Adrenal gland (tissue), 12 donors: ENCODE measurements around the gene BCAP29. TPM values are rescaled to one million over a fixed set of nuclear protein-coding genes. Genes with fewer than 3 reads are reported as not detected.

Experiments
- DNase-seq, 7 donors: peaks; one replicate each; pipeline ENCODE4 v3.0.0-alpha.2; 2019 to 2020
- H3K27ac ChIP-seq, 5 donors: fragments of 200-600 bp; sonication (generic) in 4 of 5; 1 replicate in 3 of 5; 2 replicates in 2 of 5; pipeline versions ENCODE4 v1.5.1 to v1.8.0; 2016 to 2020; ENCODE audit warnings: mild to moderate bottlenecking in 1 of 5
- H3K27me3 ChIP-seq: fragments of 200-600 bp; 2 replicates; pipeline ENCODE4 v1.8.0; 2021
- H3K36me3 ChIP-seq, 2 donors: fragments of 200-600 bp; replicated peaks in 1 of 2; 1 replicate in 1 of 2; 2 replicates in 1 of 2; pipeline versions ENCODE4 v1.5.1 to v1.8.0; 2018 to 2022
- H3K4me1 ChIP-seq, 2 donors: fragments of 200-600 bp; replicated peaks in 1 of 2; 1 replicate in 1 of 2; 2 replicates in 1 of 2; pipeline versions ENCODE4 v1.5.1 to v1.8.0; 2018 to 2021
- H3K4me3 ChIP-seq, 4 donors: fragments of 200-600 bp; sonication (generic) in 3 of 4; one replicate each; pipeline ENCODE4 v1.5.1; 2016 to 2018
- H3K9me3 ChIP-seq, 3 donors: fragments of 200-600 bp; sonication (generic) in 1 of 3; replicated peaks in 1 of 3; 1 replicate in 2 of 3; 2 replicates in 1 of 3; pipeline versions ENCODE4 v1.5.1 to v1.8.0; 2016 to 2021
- CTCF ChIP-seq, 6 experiments: fragments of 450-650 bp in 4 of 6; fragments of 200-600 bp in 2 of 6; sonication (generic) in 1 of 6; IDR thresholded peaks; 1 replicate in 5 of 6; 2 replicates in 1 of 6; pipeline versions ENCODE4 v1.5.1 to v1.8.0; 2016 to 2021; ENCODE audit warnings: antibody characterized with exemption in 6 of 6, mild to moderate bottlenecking in 2 of 6, moderate library complexity in 1 of 6
- POLR2A ChIP-seq, 2 donors: fragments of 450-650 bp; IDR thresholded peaks; one replicate each; pipeline ENCODE4 v1.6.1; 2017; ENCODE audit warnings: antibody characterized with exemption in 2 of 2, mild to moderate bottlenecking in 2 of 2, moderate library complexity in 1 of 2
- WGBS, 4 donors: extraction: QIAGEN DNeasy Blood & Tissue Kit in 2 of 4; methylation state at CpG; one replicate each; pipeline versions ENCODE4 v1.1.5 to v1.1.7; 2013 to 2017; 5-methylcytosine and 5-hydroxymethylcytosine counted together
- intact Hi-C, 2 donors: fragments of 100-400 bp; cut with DNase I; formaldehyde crosslinking; loops; one replicate each; pipeline versions ENCODE4 v1.14.1 to v1.15.0; 2022 to 2023
- polyA plus RNA-seq, 3 donors: library from polyadenylated mRNA; stranded (reverse); fragments of 200-250 nt in 2 of 3; fragments of 350-450 nt in 1 of 3; fragmentation: Illumina TruSeq in 1 of 3; extraction: RNeasy Lipid Tissue Mini Kit (QIAGEN cat#74804) in 1 of 3; gene quantifications; one replicate each; pipeline ENCODE4 v1.2.3, GENCODE V29; 2013 to 2014
- total RNA-seq, 9 donors: library from RNA; depleted of rRNA in 4 of 9; stranded (reverse); fragments of >200 nt in 4 of 9; fragments of 120-200 nt in 1 of 9; fragmentation: NEBNext Ultra II Directional in 1 of 9; extraction: Animal tissue kit (Norgen Biotek cat#: 25700) in 1 of 9; gene quantifications; one replicate each; pipeline versions ENCODE4 v1.1.0 to v1.2.4, GENCODE V29; 2013 to 2023
- donor health status: healthy with polysubstance abuse.
- donor health status: Bipolar disorder and iron deficiency.
- donor health status: DM: yes; HTN: yes; CAD: no.
- donor health status: DM: no; HTN: no; CAD: no.
- donor health status: DM: no; HTN: no; CAD: no.
- donor health status: DM: yes; HTN: yes; CAD: no.

Gene BCAP29
- total and polyA plus RNA-seq, 12 donors: 35.0 to 158 (median 51.0) TPM

DNA sequence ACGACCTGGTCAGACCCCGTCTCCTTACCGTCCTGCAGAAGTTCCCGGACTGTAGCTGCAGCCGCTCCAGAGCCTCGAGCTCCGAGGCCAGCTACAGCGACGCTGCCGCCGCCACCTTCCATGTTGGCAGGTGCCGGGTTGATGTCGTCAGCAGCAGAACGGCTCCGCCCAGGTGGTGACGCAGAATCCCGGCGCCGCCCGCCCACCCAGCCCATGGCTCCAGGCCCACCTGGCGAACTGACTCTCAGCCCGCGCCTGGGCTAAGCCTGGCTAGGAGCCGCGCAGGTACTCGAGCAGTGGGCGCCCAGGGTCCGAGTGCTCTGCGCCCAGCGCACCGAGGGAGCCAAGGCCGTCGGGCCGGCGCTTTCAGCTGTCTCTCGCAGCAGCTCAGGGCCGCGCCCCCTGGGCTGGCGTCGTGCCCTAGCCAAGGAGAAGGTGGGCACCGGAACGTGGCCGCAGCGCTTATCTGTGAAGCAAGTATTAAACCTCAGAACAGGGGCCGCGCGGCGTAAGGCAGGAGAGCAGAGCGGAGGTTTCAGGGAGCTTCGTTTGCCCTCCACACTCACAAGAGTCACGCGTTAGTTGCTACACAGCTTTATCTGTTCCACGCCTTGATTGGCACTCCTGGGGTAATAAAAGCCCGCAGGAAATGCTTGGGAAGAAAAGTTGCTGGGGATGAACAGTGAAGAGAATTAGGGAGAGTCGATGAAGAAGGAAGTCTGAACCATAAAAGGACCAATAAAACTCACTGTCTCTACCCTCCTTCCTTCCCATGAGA, 16.1 kb upstream of the BCAP29 start, which contains the start of the genes COG5 and DUS4L:
COG5 (minus strand) TSS at position 146 of the 778 bp plus-strand sequence; CDS start at position 122, 24 bp downstream.
DUS4L (plus strand) TSS at position 197 of the 778 bp plus-strand sequence. CDS start 3,100 bp downstream, outside the sequence.
- Histone ChIP-seq H3K9me3 (no peaks in the 10 kb centered on the region), H3K27ac (peak within 1 kb of the TSS; percentile 45 to 95 (median 94)), H3K4me3 (peak within 1 kb of the TSS; percentile 84 to 98 (median 88)), H3K4me1 (peaks cover 0 to 37% of the 10 kb centered on the region in 2 donors), H3K36me3 (no peaks in the 10 kb centered on the region), H3K27me3 (no peaks in the 10 kb centered on the region)
- no peak for TF ChIP-seq CTCF (IDR thresholded peaks at IDR 0.05)
- TF ChIP-seq POLR2A (IDR thresholded peaks at IDR 0.05): peak; percentile 46 to 74
- intact Hi-C loops: no loop called here
- DNase-seq: peak; percentile 79 to 91 (median 83)
- WGBS, 4 donors: 0 to 1% (median 0%) methylated on average over 9 to 55 of the region's 55 CpGs

DNA sequence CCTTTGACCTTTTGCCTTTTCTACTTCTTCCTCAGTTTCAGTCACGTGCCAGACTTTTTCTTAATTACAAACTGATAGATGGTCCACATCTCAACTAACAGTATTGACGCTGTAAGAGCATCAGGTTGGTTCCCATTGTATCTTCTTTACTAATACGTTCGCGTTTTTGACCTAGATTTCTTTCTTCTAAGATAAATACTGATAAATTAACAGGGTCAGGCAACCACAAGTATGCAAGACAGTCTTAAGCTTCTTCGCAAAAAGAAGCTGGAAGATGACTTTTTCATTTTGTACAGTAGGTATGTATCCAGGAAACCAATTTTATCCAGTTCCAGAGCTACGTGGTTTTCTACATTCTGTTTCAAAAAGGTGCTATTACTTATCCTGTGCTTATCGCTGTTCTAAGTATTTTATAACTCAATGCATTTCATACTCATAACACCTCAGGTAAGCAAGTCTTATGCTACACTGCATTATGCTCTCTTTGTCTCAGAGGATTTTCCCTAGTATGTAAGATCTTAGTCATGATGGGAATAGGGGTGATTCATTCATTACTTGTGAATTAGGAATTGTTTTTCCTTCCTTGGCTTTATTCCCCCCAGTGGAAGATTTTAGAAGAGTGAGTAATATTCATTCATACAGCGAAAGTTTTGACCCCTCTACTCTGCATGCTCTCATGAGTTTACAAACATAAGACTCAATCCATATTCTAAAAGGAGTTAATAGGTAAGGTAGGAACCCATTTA, 15.3 kb upstream of the BCAP29 start:
- peak overlapping the region; percentile 45 to 95 (median 94) for H3K27ac ChIP-seq
- intact Hi-C loops: no loop called here
- WGBS, 4 donors: 41 to 45% (median 42%) methylated on average over 9 of the region's 9 CpGs
- no peaks in the 10 kb centered on the region for H3K27me3 ChIP-seq
- no peaks in the 10 kb centered on the region for H3K9me3 ChIP-seq
- H3K4me3 ChIP-seq: peak overlapping the region; percentile 84 to 98 (median 88)
- no peaks in the 10 kb centered on the region for H3K36me3 ChIP-seq
- no peak for DNase-seq
- H3K4me1 ChIP-seq: peaks cover 0 to 31% of the 10 kb centered on the region in 2 donors
- TF ChIP-seq CTCF (IDR thresholded peaks at IDR 0.05) (no peak), POLR2A (IDR thresholded peaks at IDR 0.05) (no peak)

DNA sequence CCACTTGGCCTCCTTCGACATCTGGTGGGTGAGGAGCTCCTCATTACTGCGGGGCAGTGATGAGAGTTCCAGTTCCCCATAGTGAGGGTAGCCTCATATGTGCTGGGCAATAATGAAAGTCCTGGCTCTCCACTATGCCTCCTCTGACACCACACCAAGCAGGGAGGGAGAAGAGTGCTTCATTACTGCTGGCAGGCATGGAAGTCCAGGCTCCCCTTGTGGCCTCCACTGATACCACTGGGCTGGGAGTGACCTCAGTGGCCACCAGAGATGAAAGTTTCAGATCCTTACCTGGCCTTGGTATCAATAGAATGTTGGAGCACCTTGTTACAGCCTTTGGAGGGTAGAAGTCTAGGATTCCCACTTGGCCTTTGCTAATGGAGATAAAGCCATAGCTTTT, 9.7 kb upstream of the BCAP29 start:
- intact Hi-C loops: no loop called here
- no peaks in the 10 kb centered on the region for H3K27me3 ChIP-seq
- WGBS, 4 donors: 92 to 100% (median 98%) methylated on average over 2 of the region's 2 CpGs
- H3K4me1 ChIP-seq: peaks cover 0 to under 1% of the 10 kb centered on the region in 2 donors
- H3K9me3 ChIP-seq: no peaks in the 10 kb centered on the region
- no peak for TF ChIP-seq CTCF (IDR thresholded peaks at IDR 0.05)
- H3K27ac ChIP-seq: no peak overlapping the region
- no peaks in the 10 kb centered on the region for H3K36me3 ChIP-seq
- H3K4me3 ChIP-seq: no peak overlapping the region
- DNase-seq: no peak

DNA sequence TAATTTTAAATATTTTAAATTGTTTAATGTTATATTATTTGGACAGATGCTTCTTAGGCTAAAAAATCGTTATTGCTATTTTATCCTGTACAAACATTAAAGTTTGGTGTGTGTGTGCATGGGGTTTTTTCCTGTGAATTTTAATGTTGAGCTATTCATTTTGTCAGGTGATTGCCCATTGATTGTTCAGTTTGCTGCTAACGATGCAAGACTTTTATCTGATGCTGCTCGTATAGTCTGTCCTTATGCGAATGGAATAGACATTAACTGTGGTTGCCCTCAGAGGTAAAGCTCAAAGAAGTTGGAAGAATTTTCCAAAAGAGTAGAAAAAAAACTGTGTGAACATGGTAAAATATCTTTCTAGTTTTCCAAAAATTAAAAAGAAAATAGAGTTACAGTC, 6.5 kb upstream of the BCAP29 start:
- Histone ChIP-seq H3K9me3 (no peaks in the 10 kb centered on the region), H3K4me3 (no peak overlapping the region), H3K27ac (no peak overlapping the region), H3K27me3 (no peaks in the 10 kb centered on the region), H3K4me1 (no peaks in the 10 kb centered on the region), H3K36me3 (no peaks in the 10 kb centered on the region)
- no peak for TF ChIP-seq CTCF (IDR thresholded peaks at IDR 0.05)
- TF ChIP-seq POLR2A (IDR thresholded peaks at IDR 0.05): no peak
- DNase-seq: no peak
- 86 to 93% (median 91%) methylated on average over 4 of the region's 4 CpGs for WGBS, 4 donors
- intact Hi-C loops: no loop called here
